ENCODE measurements around the gene ADCY2.

DNA sequence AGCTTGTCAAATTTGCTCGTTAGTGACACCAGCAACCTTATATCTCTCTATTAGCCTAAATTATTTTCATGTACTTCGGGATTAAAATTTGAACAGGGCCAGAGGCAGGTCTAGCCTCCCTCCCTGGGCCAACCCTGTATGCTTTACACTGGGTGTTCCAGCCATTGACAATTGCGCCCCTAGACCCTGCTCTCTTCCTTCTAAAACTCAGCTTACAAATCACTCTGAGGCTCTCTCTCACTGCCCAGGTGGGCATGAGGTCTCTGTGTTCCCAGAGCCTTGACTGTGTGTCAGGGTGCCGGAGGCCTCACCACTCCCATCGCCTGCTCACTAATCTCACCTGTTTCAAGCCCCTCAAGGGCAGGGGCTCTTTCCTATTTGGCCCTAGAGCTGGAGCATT, 461.4 kb downstream of the ADCY2 start:
- TF ChIP-seq, protein P1, sequence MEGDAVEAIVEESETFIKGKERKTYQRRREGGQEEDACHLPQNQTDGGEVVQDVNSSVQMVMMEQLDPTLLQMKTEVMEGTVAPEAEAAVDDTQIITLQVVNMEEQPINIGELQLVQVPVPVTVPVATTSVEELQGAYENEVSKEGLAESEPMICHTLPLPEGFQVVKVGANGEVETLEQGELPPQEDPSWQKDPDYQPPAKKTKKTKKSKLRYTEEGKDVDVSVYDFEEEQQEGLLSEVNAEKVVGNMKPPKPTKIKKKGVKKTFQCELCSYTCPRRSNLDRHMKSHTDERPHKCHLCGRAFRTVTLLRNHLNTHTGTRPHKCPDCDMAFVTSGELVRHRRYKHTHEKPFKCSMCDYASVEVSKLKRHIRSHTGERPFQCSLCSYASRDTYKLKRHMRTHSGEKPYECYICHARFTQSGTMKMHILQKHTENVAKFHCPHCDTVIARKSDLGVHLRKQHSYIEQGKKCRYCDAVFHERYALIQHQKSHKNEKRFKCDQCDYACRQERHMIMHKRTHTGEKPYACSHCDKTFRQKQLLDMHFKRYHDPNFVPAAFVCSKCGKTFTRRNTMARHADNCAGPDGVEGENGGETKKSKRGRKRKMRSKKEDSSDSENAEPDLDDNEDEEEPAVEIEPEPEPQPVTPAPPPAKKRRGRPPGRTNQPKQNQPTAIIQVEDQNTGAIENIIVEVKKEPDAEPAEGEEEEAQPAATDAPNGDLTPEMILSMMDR (IDR thresholded peaks at IDR 0.05), result no peak
- TF ChIP-seq POLR2A (IDR thresholded peaks at IDR 0.05), result no peak

Data from right lobe of liver (tissue), 4 donors.